Measurements from ENCODE around the gene CDK5R1.
"Not testable (repeated sequence)": the region's sequence is repeated elsewhere in the genome, so short reads cannot be mapped to it uniquely, and the experiment has no call there.

The CDK5R1 gene

DNA sequence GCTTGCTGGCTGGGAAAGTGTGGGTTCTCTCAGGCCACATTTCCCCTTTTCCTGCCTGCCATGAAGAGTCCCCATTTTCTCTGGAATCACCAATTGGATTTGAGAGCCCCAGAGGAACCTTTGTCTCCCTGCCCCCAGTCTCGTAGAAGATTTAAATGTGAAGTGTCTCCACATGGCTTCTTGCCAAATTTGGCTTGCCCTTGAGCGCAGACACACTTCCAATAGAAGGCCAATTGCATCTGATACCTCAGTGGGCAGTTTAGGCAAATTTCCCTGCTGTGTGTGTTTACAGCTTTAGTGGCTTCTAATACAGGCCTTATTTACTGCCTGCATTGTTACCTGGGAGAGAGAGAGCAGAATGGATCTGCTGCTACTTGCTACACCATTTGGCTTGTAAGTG is 29.7 kb downstream of the CDK5R1 start:
- no peak for DNase-seq (ENCODE audit: low read depth, low spot score)

DNA sequence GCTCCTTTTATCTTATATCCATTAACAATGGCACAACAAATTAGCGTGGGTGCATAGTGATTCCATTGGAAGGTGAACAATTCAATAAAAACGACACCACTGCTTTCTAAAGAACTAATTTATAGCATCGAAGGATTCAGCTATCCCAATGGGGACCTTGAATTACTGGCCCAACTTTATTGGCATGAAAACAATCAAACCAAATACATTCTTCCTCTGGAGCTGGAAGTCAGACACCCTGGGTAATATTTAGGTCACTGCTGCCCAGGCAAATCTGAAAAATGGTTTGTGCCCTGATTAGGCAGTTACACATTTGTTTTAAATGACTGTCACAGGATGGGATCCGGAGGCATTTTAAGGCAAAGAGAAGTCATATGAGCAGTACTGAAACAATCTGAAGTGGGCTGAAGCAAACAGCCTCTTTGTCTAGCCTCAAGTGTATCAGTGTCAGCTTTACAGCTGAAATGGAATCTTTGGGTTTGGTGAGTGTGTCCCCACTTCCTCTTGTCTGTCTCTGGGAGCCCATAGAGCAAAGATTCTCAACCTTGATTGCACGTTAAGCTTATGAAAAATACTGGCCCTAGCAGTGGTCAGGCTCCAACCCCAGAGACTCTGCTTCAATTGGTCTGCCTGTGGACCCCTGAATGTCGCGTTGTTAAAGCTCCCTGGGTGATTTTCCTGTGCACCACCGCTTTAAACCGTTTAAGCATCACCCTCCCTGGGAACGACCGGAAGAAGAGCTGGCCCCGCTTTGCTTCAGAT is 30.3 kb downstream of the CDK5R1 start:
- DNase-seq (ENCODE audit: low read depth, low spot score), result no peak

GRCh38 chr17:32517982-32518381 is 31.2 kb downstream of the CDK5R1 start:
- no peak for DNase-seq (ENCODE audit: low read depth, low spot score)

- DNase-seq (ENCODE audit: low read depth, low spot score), result no peak
Measured at GRCh38 chr17:32518646-32519227, 31.9 kb downstream of the CDK5R1 start.

GRCh38 chr17:32519228-32520103 is 32.7 kb downstream of the CDK5R1 start:
- no peak for DNase-seq (ENCODE audit: low read depth, low spot score)

GRCh38 chr17:32520104-32520701 is 33.4 kb downstream of the CDK5R1 start:
- no peak for DNase-seq (ENCODE audit: low read depth, low spot score)

DNA sequence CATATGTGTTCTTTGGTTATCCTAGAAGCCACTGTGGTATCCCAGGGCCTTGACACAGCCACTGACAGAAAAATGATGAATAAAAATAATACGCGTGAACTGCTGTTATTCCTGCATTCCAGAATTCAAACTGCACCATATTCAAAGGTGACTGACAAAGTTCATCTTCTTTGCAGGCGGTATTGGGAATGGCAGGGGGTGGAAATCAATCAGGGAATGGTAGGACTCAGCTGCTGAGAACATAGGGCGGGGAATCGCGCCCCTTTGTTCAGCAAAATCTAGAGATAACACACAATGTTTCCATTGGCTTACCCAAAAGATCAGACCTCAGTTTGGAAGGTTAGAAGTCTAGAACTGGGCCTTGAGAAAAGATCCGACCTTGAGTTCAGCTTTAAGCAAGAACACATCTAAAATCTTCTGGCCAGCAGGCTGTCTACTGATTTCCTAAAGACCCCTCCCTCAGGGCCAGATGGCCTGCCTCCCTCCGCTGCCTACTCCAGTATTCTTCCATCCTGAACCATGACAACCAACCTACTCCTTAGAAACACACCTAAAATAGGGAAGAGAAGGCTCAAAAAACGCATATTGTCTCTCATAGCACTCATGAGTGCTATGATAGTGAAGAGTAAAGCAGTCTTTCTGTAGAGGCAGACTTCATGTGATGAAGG is 34.1 kb downstream of the CDK5R1 start:
- DNase-seq (ENCODE audit: low read depth, low spot score), result no peak

GRCh38 chr17:32523017-32523680 is 36.4 kb downstream of the CDK5R1 start:
- no peak for DNase-seq (ENCODE audit: low read depth, low spot score)

DNA sequence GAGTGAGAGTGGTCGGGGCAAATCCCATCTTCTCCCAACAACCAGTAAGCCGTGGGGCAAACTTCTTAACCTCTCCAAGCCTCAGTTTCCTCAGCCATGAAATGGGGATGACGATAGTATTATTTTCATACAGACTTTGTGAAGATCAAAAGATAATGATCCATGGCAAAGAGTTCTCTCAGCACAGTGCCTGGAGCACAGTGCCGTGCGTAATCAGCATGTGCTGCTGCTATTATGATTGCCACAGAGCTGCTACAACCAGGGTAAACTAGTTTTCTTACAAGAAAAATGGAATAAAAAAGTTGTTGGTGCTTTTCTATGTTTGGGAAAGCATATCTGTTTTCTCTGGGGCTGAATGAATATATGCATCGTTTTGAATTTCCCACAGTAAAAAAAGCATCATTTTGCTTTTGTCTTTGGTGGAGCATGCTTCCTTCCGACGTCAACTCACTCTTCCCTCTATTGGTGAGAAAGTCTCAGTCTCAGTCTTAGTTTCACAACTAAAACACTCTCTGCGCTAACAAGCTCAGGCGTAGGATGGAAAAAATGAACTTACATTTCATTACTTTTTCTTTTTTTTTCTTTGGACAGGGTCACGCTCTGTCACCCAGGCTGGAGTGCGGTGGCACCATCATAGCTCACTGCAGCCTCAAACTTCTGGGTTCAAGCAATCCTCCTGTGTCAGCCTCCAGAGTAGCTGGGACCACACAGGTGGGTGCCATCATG is 37.2 kb downstream of the CDK5R1 start:
- no peak for DNase-seq (ENCODE audit: low read depth, low spot score)

DNA sequence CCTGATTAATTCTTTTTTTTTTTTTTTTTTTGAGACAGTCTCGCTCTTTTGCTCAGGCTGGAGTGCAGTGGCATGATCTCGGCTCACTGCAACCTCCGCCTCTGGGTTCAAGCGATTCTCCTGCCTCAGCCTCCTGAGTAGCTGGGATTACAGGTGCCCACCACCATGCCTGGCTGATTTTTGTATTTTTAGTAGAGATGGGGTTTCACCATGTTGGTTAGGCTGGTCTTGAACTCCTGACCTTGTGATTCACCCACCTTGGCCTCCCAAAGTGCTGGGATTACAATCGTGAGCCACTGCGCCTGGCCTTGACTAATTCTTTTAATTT is 37.7 kb downstream of the CDK5R1 start:
- DNase-seq (ENCODE audit: low read depth, low spot score), result not testable (repeated sequence)

GRCh38 chr17:32525122-32525521 is 38.3 kb downstream of the CDK5R1 start:
- DNase-seq (ENCODE audit: low read depth, low spot score), result no peak

DNA sequence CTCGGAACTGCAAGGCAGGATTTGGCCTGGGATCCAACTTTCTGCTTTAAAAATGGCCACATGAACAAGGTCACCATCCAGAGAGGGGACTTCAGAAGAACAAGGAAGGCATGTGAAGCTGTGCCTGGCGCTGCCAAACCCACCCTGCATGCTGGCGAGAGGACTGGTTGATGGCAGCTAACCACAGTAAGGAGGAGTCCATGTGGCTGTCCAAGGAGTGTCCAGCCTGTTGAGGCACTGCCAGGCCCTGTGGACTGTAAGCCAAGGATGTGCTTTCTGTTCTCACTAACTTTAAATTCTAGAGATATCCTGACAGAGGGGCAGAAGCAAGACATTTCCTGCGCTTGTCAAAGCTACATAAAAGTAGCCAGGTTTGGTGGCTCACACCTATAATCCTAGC is 40.4 kb downstream of the CDK5R1 start:
- no peak for DNase-seq (ENCODE audit: low read depth, low spot score)

- DNase-seq (ENCODE audit: low read depth, low spot score), result no peak
Measured at GRCh38 chr17:32528825-32529224, 42.0 kb downstream of the CDK5R1 start.

DNA sequence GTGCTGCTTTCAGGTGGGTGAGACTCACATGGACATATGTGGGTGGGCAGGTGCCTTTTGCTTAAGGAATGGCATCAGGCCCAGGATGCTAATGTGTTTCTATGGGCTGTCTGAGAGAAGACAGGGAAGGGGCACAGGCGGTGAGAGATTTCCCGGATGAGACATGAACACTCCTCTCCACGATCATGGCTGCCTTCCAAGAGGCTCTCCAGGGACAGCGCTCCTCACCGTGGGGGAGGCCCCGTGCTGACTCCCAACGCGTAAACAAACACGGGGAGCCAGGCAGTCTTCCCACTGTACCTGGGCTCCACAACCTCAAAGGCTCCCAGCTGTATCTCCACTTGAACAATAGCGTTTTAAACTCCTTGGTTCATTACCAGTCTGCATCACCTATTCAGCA is 42.8 kb downstream of the CDK5R1 start:
- DNase-seq (ENCODE audit: low read depth, low spot score), result no peak

GRCh38 chr17:32533296-32533695 is 46.5 kb downstream of the CDK5R1 start:
- no peak for DNase-seq (ENCODE audit: low read depth, low spot score)

GRCh38 chr17:32536736-32537643 is 50.2 kb downstream of the CDK5R1 start:
- DNase-seq (ENCODE audit: low read depth, low spot score), result no peak
